IMR-90 (cell line): ENCODE measurements around the gene GRHL3. TPM values are rescaled to one million over a fixed set of nuclear protein-coding genes. Genes with fewer than 3 reads are reported as not detected.

Experiments used
- ATAC-seq: fragments of 200-7000 bp; cut with Tn5 transposase; 2 replicates; pipeline ENCODE4 v1.9.1; 2020; ENCODE audit warnings: low read depth, mild to moderate bottlenecking, moderate library complexity
- BruUV-seq: library from RNA; stranded (reverse); fragments of 400-500 nt; replicated peaks from 2 replicates; lab custom pipeline; 2021; lab: Mats Ljungman, UMichigan
- CTCF ChIA-PET: fragments of 300-600 bp; formaldehyde crosslinking; extraction: SDS; loops from one replicate; lab custom pipeline; 2021; ENCODE audit warnings: antibody characterized with exemption; lab: Yijun Ruan, JAX
- POLR2A ChIA-PET: fragments of 300-600 bp; sonication (Branson Sonifier 250); formaldehyde crosslinking; loops from one replicate; lab custom pipeline; 2022; ENCODE audit warnings: antibody characterized with exemption; ENCODE audit not compliant: unreplicated experiment; lab: Charles Lee
- DNase-seq: peaks from one replicate; pipeline ENCODE4 v3.0.0; 2013
- H2AFZ ChIP-seq: replicated peaks from 2 replicates; pipeline ENCODE3; 2013; ENCODE audit warnings: low read length, mild to moderate bottlenecking; ENCODE audit not compliant: poor library complexity
- H2AK5ac ChIP-seq: 2 replicates; pipeline ENCODE4 v1.6.1; 2013; ENCODE audit warnings: low read depth, low read length, inconsistent platforms
- H2AK9ac ChIP-seq: replicated peaks from 2 replicates; pipeline ENCODE3; 2013; ENCODE audit warnings: mild to moderate bottlenecking, low read depth, low read length, moderate library complexity; ENCODE audit not compliant: poor library complexity
- H2BK120ac ChIP-seq: 2 replicates; pipeline ENCODE4 v1.6.1; 2013; ENCODE audit warnings: low read depth, low read length, inconsistent platforms
- H2BK15ac ChIP-seq: 3 replicates; pipeline ENCODE4 v1.6.1; 2013; ENCODE audit warnings: low read depth, low read length, inconsistent platforms
- H2BK20ac ChIP-seq: 2 replicates; pipeline ENCODE4 v1.6.1; 2013; ENCODE audit warnings: low read depth, mild to moderate bottlenecking, inconsistent platforms, low read length, moderate library complexity
- H2BK5ac ChIP-seq: 2 replicates; pipeline ENCODE4 v1.6.1; 2013; ENCODE audit warnings: mild to moderate bottlenecking, low read depth, low read length, inconsistent platforms; ENCODE audit not compliant: poor library complexity, severe bottlenecking
- H3K14ac ChIP-seq: replicated peaks from 2 replicates; pipeline ENCODE4 v1.6.1; 2013; ENCODE audit warnings: low read depth, low read length, inconsistent platforms
- H3K18ac ChIP-seq: 2 replicates; pipeline ENCODE4 v1.6.1; 2013; ENCODE audit warnings: low read depth, low read length, control low read depth
- H3K23ac ChIP-seq: 2 replicates; pipeline ENCODE4 v1.6.1; 2013; ENCODE audit warnings: low read depth, low read length, inconsistent platforms
- H3K27ac ChIP-seq: 2 replicates; pipeline ENCODE4 v1.5.1; 2013; ENCODE audit warnings: mild to moderate bottlenecking, control low read depth, low read length; ENCODE audit not compliant: insufficient read depth
- H3K27me3 ChIP-seq: 2 replicates; pipeline ENCODE4 v1.6.1; 2013; ENCODE audit warnings: low read length; ENCODE audit not compliant: control insufficient read depth, insufficient read depth
- H3K36me3 ChIP-seq: 2 replicates; pipeline ENCODE4 v1.6.1; 2013; ENCODE audit warnings: low read length, mixed read lengths; ENCODE audit not compliant: control insufficient read depth, insufficient read depth
- H3K4ac ChIP-seq: 2 replicates; pipeline ENCODE4 v1.6.1; 2013; ENCODE audit warnings: low read depth, low read length, inconsistent platforms
- H3K4me1 ChIP-seq: 2 replicates; pipeline ENCODE4 v1.6.1; 2013; ENCODE audit warnings: low read length, mixed read lengths; ENCODE audit not compliant: control insufficient read depth, insufficient read depth
- H3K4me2 ChIP-seq: 2 replicates; pipeline ENCODE4 v1.6.1; 2013; ENCODE audit warnings: low read depth, mild to moderate bottlenecking, control low read depth, low read length, moderate library complexity
- H3K4me3 ChIP-seq: 2 replicates; pipeline ENCODE4 v1.5.1; 2013; ENCODE audit warnings: low read depth, mild to moderate bottlenecking, control low read depth, low read length, moderate library complexity; ENCODE audit not compliant: insufficient read depth
- H3K56ac ChIP-seq: 2 replicates; pipeline ENCODE4 v1.6.1; 2013; ENCODE audit warnings: low read length, inconsistent platforms; ENCODE audit not compliant: insufficient read depth; ENCODE audit errors: extremely low read depth
- H3K79me1 ChIP-seq, 2 experiments: 2 replicates each; pipeline ENCODE4 v1.6.1; 2013; ENCODE audit warnings: low read length in 2 of 2, inconsistent platforms in 1 of 2, low read depth in 1 of 2
- H3K9ac ChIP-seq: 2 replicates; pipeline ENCODE4 v1.6.1; 2013; ENCODE audit warnings: low read depth, low read length, control low read depth
- H3K9me1 ChIP-seq: 2 replicates; pipeline ENCODE4 v1.6.1; 2013; ENCODE audit warnings: low read length, inconsistent platforms; ENCODE audit not compliant: insufficient read depth
- H3K9me3 ChIP-seq: 2 replicates; pipeline ENCODE4 v1.6.1; 2013; ENCODE audit warnings: low read length; ENCODE audit not compliant: control insufficient read depth, insufficient read depth
- H4K20me1 ChIP-seq: 2 replicates; pipeline ENCODE4 v1.6.1; 2013; ENCODE audit warnings: low read length, inconsistent platforms; ENCODE audit not compliant: insufficient read depth
- H4K5ac ChIP-seq: 2 replicates; pipeline ENCODE4 v1.6.1; 2013; ENCODE audit warnings: mild to moderate bottlenecking, low read depth, low read length, control low read depth
- H4K8ac ChIP-seq, 2 experiments: 2 replicates each; pipeline ENCODE4 v1.6.1; 2013; ENCODE audit warnings: low read depth in 2 of 2, low read length in 2 of 2, control low read depth in 1 of 2, inconsistent platforms in 1 of 2
- H4K91ac ChIP-seq: 2 replicates; pipeline ENCODE4 v1.6.1; 2013; ENCODE audit warnings: low read depth, low read length, inconsistent platforms; ENCODE audit not compliant: insufficient read depth
- BHLHE40 ChIP-seq: fragments of 150-350 bp; IDR thresholded peaks from 2 replicates; pipeline ENCODE4 v1.6.1; 2016; ENCODE audit warnings: mild to moderate bottlenecking, low read depth, low read length
- CHD1 ChIP-seq: IDR thresholded peaks from 2 replicates; pipeline ENCODE4 v1.6.1; 2012; ENCODE audit warnings: low read depth, low read length, improper control_type of control experiment
- ELK1 ChIP-seq: fragments of 150-350 bp; IDR thresholded peaks from 2 replicates; pipeline ENCODE4 v1.6.1; 2016; ENCODE audit warnings: low read depth, mild to moderate bottlenecking, low read length, moderate library complexity, borderline replicate concordance
- FOS ChIP-seq: fragments of 150-350 bp; IDR thresholded peaks from 2 replicates; pipeline ENCODE4 v1.6.1; 2016; ENCODE audit warnings: low read depth, low read length
- MAFK ChIP-seq: IDR thresholded peaks from 2 replicates; pipeline ENCODE4 v1.6.1; 2012; ENCODE audit warnings: low read depth, low read length, improper control_type of control experiment
- MXI1 ChIP-seq: IDR thresholded peaks from 2 replicates; pipeline ENCODE4 v1.6.1; 2012; ENCODE audit warnings: low read depth, mild to moderate bottlenecking, low read length, moderate library complexity, borderline replicate concordance
- RAD21 ChIP-seq: IDR thresholded peaks from 2 replicates; pipeline ENCODE4 v1.6.1; 2012; ENCODE audit warnings: low read length, improper control_type of control experiment
- RFX5 ChIP-seq: IDR thresholded peaks from 2 replicates; pipeline ENCODE4 v1.8.0; 2012; ENCODE audit warnings: low read depth, mild to moderate bottlenecking, low read length, moderate library complexity
- SMC3 ChIP-seq: fragments of 150-350 bp; IDR thresholded peaks from 2 replicates; pipeline ENCODE4 v1.6.1; 2016; ENCODE audit warnings: low read depth, mild to moderate bottlenecking, antibody characterized with exemption, low read length, moderate library complexity
- WGBS, 2 experiments: methylation state at CpG; one replicate each; pipeline versions ENCODE4 v1.1.5 to v1.1.7; 2013; ENCODE audit warnings: missing lambda C conversion rate in 2 of 2; ENCODE audit not compliant: insufficient read length in 1 of 2; ENCODE audit errors: extremely low coverage in 2 of 2; 5-methylcytosine and 5-hydroxymethylcytosine counted together
- dilution Hi-C: fragments of 300-500 bp; cut with HindIII; formaldehyde crosslinking; loops from one replicate; pipeline ENCODE4 v1.14.3; 2018; ENCODE audit warnings: low sequenced_read_pairs; ENCODE audit not compliant: unreplicated experiment
- in situ Hi-C: fragments of 300-500 bp; cut with MboI; formaldehyde crosslinking; loops from 3 replicates; pipeline ENCODE4 v1.14.3; 2019; ENCODE audit warnings: low sequenced_read_pairs, inconsistent platforms, mixed read lengths
- intact Hi-C: fragments of 100-400 bp; cut with micrococcal nuclease; formaldehyde crosslinking; loops from 2 replicates; pipeline ENCODE4 v1.10.0; 2022
- polyA plus RNA-seq, 3 experiments: library from polyadenylated mRNA; depleted of rRNA; stranded (reverse); fragments of >200 nt; gene quantifications; 2 replicates each; pipeline ENCODE4 v1.2.3, GENCODE V29; 2012; ENCODE audit warnings: low replicate concordance in 1 of 3
- total RNA-seq: library from RNA; depleted of rRNA; stranded (reverse); fragments of >200 nt; gene quantifications from 2 replicates; pipeline ENCODE4 v1.2.3, GENCODE V29; 2012
- TF ChIP-seq, protein P1 (sequence below): fragments of 150-350 bp; IDR thresholded peaks from 2 replicates; pipeline ENCODE4 v1.6.1; 2017; ENCODE audit warnings: mild to moderate bottlenecking, antibody characterized with exemption, low read length, low read depth

The GRHL3 gene
- total and polyA plus RNA-seq, 2 of the 4 experiments (the other 2 are of a cell fraction) = not detected

DNA sequence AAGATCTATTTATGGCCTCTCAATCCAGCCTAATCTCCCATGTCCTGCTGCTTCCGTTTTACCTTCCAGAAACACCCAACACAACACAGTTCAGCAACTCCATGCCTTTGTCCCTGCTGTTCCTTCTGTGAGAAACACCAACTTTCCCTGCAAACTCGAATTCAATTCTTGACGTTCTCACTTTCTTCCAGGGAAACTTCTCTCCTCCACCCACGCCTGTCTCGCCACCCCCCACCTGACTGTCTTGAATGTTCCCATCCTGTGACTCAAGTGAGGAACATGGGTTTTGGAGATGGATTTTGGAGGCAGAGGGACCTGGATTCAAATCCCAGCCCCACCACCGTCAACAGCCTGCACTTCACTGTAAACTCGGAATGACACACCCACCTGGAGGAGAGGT is 44.8 kb downstream of the GRHL3 start:
- Histone ChIP-seq H3K4me2 (no peak overlapping the region), H3K4me3 (no peak overlapping the region), H2BK20ac (no peak overlapping the region), H3K9ac (no peak overlapping the region), H3K9me1 (peaks cover 25% of the 10 kb centered on the region), H3K36me3 (no peaks in the 10 kb centered on the region), H3K23ac (no peak overlapping the region), H3K56ac (no peak overlapping the region), H4K8ac (no peak overlapping the region), H3K14ac (no peak overlapping the region), H3K18ac (no peak overlapping the region), H2AFZ (no peak overlapping the region), H2AK5ac (peak overlapping the region; percentile 33; the same call in 1 of the 2 replicates), H4K5ac (no peak overlapping the region), H2BK120ac (no peak overlapping the region), H4K91ac (no peak overlapping the region), H4K20me1 (peaks cover 4% of the 10 kb centered on the region; the same call in 1 of the 2 replicates), H2BK15ac (no peak overlapping the region), H2BK5ac (no peak overlapping the region), H3K27ac (no peak overlapping the region), H3K4ac (no peak overlapping the region), H3K9me3 (no peaks in the 10 kb centered on the region), H3K79me1 (peaks cover 0 to 4% of the 10 kb centered on the region in 2 experiments; a peak in 1 of 4 replicates), H3K27me3 (no peaks in the 10 kb centered on the region), H3K4me1 (peaks cover 14% of the 10 kb centered on the region), H2AK9ac (peak overlapping the region; percentile 7)
- in situ Hi-C loops (no loop called here), intact Hi-C loops (no loop called here), dilution Hi-C loops (no loop called here)
- CTCF ChIA-PET = no interaction called here
- no peak for TF ChIP-seq ELK1
- no peak for TF ChIP-seq SMC3
- TF ChIP-seq RAD21 = no peak
- TF ChIP-seq MXI1 = no peak
- TF ChIP-seq CHD1 = no peak
- TF ChIP-seq, protein P1, sequence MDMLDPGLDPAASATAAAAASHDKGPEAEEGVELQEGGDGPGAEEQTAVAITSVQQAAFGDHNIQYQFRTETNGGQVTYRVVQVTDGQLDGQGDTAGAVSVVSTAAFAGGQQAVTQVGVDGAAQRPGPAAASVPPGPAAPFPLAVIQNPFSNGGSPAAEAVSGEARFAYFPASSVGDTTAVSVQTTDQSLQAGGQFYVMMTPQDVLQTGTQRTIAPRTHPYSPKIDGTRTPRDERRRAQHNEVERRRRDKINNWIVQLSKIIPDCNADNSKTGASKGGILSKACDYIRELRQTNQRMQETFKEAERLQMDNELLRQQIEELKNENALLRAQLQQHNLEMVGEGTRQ = no peak
- TF ChIP-seq RFX5 = no peak
- TF ChIP-seq BHLHE40 = no peak
- no peak for TF ChIP-seq FOS
- no peak for TF ChIP-seq MAFK
- BruUV-seq = no TSS peak
- no peak for DNase-seq
- POLR2A ChIA-PET = no interaction called here
- no peak for ATAC-seq
- 100% methylated on average over 1 of the region's 7 CpGs; no CpG with 5 or more reads in 1 of the 2 experiments for WGBS, 2 experiments
